Testis (tissue), 2 donors: Measurements from ENCODE around the gene PCDHGA1.

Experiments
- POLR2A ChIP-seq: fragments of 450-650 bp; IDR thresholded peaks from one replicate; pipeline ENCODE4 v1.6.1; 2017; ENCODE audit warnings: antibody characterized with exemption, mild to moderate bottlenecking, moderate library complexity
- TF ChIP-seq, protein P1 (sequence below), 3 experiments: fragments of 450-650 bp in 2 of 3; fragments of 200-600 bp in 1 of 3; sonication (generic) in 1 of 3; IDR thresholded peaks; one replicate each; pipeline ENCODE4 v1.5.1; 2016 to 2019; ENCODE audit warnings: antibody characterized with exemption in 3 of 3, mild to moderate bottlenecking in 2 of 3, moderate library complexity in 1 of 3

DNA sequence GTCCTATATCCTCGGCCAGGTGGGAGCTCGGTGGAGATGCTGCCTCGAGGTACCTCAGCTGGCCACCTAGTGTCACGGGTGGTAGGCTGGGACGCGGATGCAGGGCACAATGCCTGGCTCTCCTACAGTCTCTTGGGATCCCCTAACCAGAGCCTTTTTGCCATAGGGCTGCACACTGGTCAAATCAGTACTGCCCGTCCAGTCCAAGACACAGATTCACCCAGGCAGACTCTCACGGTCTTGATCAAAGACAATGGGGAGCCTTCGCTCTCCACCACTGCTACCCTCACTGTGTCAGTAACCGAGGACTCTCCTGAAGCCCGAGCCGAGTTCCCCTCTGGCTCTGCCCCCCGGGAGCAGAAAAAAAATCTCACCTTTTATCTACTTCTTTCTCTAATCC lies 147.5 kb downstream of the PCDHGA1 start:
- no peak for TF ChIP-seq POLR2A
- TF ChIP-seq, protein P1, sequence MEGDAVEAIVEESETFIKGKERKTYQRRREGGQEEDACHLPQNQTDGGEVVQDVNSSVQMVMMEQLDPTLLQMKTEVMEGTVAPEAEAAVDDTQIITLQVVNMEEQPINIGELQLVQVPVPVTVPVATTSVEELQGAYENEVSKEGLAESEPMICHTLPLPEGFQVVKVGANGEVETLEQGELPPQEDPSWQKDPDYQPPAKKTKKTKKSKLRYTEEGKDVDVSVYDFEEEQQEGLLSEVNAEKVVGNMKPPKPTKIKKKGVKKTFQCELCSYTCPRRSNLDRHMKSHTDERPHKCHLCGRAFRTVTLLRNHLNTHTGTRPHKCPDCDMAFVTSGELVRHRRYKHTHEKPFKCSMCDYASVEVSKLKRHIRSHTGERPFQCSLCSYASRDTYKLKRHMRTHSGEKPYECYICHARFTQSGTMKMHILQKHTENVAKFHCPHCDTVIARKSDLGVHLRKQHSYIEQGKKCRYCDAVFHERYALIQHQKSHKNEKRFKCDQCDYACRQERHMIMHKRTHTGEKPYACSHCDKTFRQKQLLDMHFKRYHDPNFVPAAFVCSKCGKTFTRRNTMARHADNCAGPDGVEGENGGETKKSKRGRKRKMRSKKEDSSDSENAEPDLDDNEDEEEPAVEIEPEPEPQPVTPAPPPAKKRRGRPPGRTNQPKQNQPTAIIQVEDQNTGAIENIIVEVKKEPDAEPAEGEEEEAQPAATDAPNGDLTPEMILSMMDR (IDR thresholded peaks at IDR 0.05): no peak
